ENCODE data around the gene ZBTB9. TPM values are rescaled to one million over a fixed set of nuclear protein-coding genes. Genes with fewer than 3 reads are reported as not detected.

Gene ZBTB9
- total and polyA plus RNA-seq, 4 donors, result 1.1 to 3.4 (median 2.3) TPM

GRCh38 chr6:33432546-33432945, 21.8 kb upstream of the ZBTB9 start (continued):
- TF ChIP-seq, protein P1, sequence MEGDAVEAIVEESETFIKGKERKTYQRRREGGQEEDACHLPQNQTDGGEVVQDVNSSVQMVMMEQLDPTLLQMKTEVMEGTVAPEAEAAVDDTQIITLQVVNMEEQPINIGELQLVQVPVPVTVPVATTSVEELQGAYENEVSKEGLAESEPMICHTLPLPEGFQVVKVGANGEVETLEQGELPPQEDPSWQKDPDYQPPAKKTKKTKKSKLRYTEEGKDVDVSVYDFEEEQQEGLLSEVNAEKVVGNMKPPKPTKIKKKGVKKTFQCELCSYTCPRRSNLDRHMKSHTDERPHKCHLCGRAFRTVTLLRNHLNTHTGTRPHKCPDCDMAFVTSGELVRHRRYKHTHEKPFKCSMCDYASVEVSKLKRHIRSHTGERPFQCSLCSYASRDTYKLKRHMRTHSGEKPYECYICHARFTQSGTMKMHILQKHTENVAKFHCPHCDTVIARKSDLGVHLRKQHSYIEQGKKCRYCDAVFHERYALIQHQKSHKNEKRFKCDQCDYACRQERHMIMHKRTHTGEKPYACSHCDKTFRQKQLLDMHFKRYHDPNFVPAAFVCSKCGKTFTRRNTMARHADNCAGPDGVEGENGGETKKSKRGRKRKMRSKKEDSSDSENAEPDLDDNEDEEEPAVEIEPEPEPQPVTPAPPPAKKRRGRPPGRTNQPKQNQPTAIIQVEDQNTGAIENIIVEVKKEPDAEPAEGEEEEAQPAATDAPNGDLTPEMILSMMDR (IDR thresholded peaks at IDR 0.05; ENCODE audit: low read depth, low read length, missing input control), result no peak
- TF ChIP-seq FOXA2 (IDR thresholded peaks at IDR 0.05), result no peak
- TF ChIP-seq ZBTB33 (IDR thresholded peaks at IDR 0.05), result no peak

DNA sequence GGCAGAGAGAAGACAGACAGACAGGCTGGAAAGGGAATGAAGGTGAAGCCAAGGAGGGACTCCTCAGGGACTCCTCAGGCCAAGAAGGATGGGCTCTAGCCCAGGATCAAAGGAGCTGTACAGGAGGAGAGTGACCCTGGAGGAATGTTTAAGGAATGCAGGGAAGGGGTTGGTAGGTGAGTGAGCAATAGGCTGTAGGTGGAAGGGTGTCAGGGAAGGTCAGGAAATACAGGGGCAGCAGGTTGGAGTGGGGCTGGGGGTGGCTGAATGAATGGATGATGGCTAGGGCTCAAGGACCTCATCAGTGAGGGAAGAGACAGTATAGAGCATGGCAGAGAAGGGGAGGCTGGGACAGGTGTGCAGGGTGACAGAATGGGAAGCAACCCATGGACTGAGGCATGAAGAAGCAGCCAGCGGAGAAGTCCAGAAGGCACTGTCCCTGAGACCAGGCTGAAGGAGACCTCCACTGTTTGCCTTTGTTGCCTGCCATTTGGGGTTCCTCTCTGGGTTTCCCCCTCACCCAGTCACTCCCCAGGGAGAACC, 21.3 kb upstream of the ZBTB9 start:
- 100% methylated on average over 1 of the region's 1 CpG for WGBS
- Histone ChIP-seq H3K4me3 (ENCODE audit: low read depth in 1 of 3, low read length in 3 of 3) (no peak overlapping the region), H3K9me3 (ENCODE audit: control insufficient read depth in 4 of 4, low read length in 3 of 4) (no peaks in the 10 kb centered on the region), H3K27me3 (ENCODE audit: control insufficient read depth in 4 of 4, insufficient read depth in 4 of 4, low read length in 3 of 4) (no peaks in the 10 kb centered on the region), H3K4me1 (ENCODE audit: control insufficient read depth in 4 of 4, insufficient read depth in 4 of 4, low read length in 3 of 4) (peaks cover 5 to 30% (median 17%) of the 10 kb centered on the region in 4 donors), H3K36me3 (ENCODE audit: control insufficient read depth in 4 of 4, insufficient read depth in 3 of 4, low read depth in 1 of 4, low read length in 3 of 4) (peaks cover 0 to 6% (median 1%) of the 10 kb centered on the region in 4 donors), H3K9ac (ENCODE audit: low read depth in 1 of 2, low read length in 2 of 2) (no peak overlapping the region), H3K27ac (ENCODE audit: low read depth in 1 of 2, low read length in 2 of 2) (no peak overlapping the region)
- TF ChIP-seq SP1 (IDR thresholded peaks at IDR 0.05) (no peak), GABPA (IDR thresholded peaks at IDR 0.05 in 1 of 2, conservative IDR thresholded peaks at IDR 0.05 in 1 of 2) (no peak), TAF1 (conservative IDR thresholded peaks at IDR 0.05) (no peak), HNF4G (IDR thresholded peaks at IDR 0.05) (no peak), YY1 (IDR thresholded peaks at IDR 0.05) (no peak), REST (IDR thresholded peaks at IDR 0.05) (no peak), JUND (IDR thresholded peaks at IDR 0.05) (no peak), FOXA2 (IDR thresholded peaks at IDR 0.05) (no peak), EGR1 (IDR thresholded peaks at IDR 0.05; ENCODE audit: low read depth in 2 of 2) (no peak)
- no peak for DNase-seq (ENCODE audit: low spot score)

GRCh38 chr6:33433544-33434191, 20.7 kb upstream of the ZBTB9 start:
- Histone ChIP-seq H3K27ac (ENCODE audit: low read depth in 1 of 2, low read length in 2 of 2) (no peak overlapping the region), H3K9ac (ENCODE audit: low read depth in 1 of 2, low read length in 2 of 2) (no peak overlapping the region), H3K4me1 (ENCODE audit: control insufficient read depth in 4 of 4, insufficient read depth in 4 of 4, low read length in 3 of 4) (peaks cover 3 to 25% (median 14%) of the 10 kb centered on the region in 4 donors), H3K9me3 (ENCODE audit: control insufficient read depth in 4 of 4, low read length in 3 of 4) (no peaks in the 10 kb centered on the region), H3K27me3 (ENCODE audit: control insufficient read depth in 4 of 4, insufficient read depth in 4 of 4, low read length in 3 of 4) (no peaks in the 10 kb centered on the region), H3K4me3 (ENCODE audit: low read depth in 1 of 3, low read length in 3 of 3) (no peak overlapping the region), H3K36me3 (ENCODE audit: control insufficient read depth in 4 of 4, insufficient read depth in 3 of 4, low read depth in 1 of 4, low read length in 3 of 4) (peaks cover 0 to 6% (median 1%) of the 10 kb centered on the region in 4 donors)
- whole genome bisulfite sequencing, result 53% methylated on average over 16 of the region's 17 CpGs
- DNase-seq (ENCODE audit: low spot score), result no peak
- TF ChIP-seq, protein P1 (IDR thresholded peaks at IDR 0.05; ENCODE audit: low read depth, low read length, missing input control), result no peak
- TF ChIP-seq YY1 (IDR thresholded peaks at IDR 0.05), result no peak
- no peak for TF ChIP-seq FOXA1 (IDR thresholded peaks at IDR 0.05)
- no peak for TF ChIP-seq EGR1 (IDR thresholded peaks at IDR 0.05; ENCODE audit: low read depth in 2 of 2)
- TF ChIP-seq HNF4A (conservative IDR thresholded peaks at IDR 0.05), result no peak
- no peak for TF ChIP-seq RAD21 (IDR thresholded peaks at IDR 0.05)
- TF ChIP-seq TAF1 (conservative IDR thresholded peaks at IDR 0.05), result no peak
- TF ChIP-seq RXRA (IDR thresholded peaks at IDR 0.05), result no peak
- TF ChIP-seq REST (IDR thresholded peaks at IDR 0.05), result no peak
